GM18870 (cell line): ENCODE results near the gene CHIC2.

Source experiments
- ATAC-seq: cut with Tn5 transposase; IDR thresholded peaks from one replicate; pipeline ENCODE4 v1.9.1; 2021; ENCODE audit warnings: moderate library complexity; ENCODE audit not compliant: unreplicated experiment

The CHIC2 gene

DNA sequence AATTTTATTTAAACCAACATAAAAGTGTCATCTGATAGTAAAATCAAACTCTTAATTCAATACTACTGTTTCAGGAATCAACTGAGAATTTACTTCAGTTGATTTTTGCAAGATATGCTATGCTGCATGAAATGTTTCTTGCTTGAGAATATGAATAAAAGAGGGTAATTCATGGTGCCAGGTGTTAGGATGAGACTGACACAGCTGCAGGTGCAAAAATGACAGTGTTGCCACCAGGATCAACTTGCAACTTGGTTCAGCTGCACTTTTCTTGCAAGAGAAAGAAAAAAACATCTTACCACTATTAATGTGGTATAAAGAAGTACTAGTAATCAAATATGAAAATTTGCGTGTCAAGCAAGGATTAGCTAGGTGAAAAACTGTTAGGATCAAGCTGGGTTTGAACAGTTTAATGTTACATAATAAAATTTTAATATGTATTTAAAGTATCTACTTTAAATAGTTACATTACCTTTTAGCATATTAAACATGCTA is 49.7 kb downstream of the CHIC2 start:
- ATAC-seq, result no peak

DNA sequence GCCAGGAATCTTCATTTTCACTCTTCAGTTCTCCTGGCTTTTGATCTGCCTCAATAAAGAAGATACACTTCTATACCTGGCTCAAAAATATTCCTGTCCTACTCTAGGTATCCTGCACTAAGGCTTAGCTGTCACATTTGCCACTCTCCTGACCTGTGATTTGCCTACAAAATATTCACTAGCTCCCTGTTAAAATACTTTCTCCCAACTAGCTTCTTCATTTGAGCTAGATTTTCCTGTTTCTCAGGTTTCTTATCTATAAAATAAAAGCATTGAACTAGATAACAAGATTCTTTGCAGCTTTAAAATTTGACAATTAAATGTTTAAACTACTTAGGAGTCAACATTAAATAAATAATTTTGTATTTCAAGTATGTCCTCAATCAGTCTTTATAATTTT is 53.2 kb downstream of the CHIC2 start:
- no peak for ATAC-seq

DNA sequence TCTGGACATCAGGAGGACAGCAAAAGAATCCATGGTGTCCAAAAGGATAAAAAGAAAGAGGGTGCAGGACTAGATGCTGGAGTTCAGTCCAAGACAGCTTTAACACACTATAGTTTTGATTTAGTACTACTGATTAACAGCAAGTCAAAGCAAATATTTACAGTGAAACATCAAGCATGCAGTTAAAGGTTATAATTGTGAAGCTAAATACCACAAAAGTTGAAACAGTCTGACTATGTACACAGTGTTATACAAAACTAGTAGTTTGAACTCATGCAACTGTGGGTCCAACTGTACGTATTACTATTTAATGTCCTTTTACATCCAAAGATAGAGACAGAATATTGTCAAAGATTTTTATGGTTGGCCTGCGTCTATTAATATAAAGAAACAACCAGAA is 57.6 kb downstream of the CHIC2 start:
- no peak for ATAC-seq

GRCh38 chr4:54005475-54005874 is 58.9 kb downstream of the CHIC2 start:
- ATAC-seq, result no peak

DNA sequence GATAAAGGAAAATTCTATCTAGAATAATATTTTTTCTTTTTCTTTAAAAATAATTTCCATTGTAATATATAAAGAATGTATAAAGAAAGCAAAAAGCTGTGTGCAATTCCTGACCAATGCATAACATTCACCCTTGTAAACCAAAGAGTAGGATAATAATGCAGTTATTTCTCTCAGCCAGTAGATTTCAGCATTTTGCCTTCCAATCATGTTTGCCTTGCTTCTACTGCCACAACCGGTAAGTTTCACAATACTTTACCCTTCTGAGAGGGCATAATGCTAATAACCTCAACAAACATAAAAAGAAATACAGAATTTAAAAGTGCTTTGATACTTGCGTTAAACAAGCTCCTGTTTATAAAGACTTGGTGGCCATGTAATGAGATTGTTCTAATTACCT is 59.9 kb downstream of the CHIC2 start:
- no peak for ATAC-seq

GRCh38 chr4:54001668-54002365 is 62.6 kb downstream of the CHIC2 start:
- no peak for ATAC-seq

GRCh38 chr4:53997898-53998297 is 66.5 kb downstream of the CHIC2 start:
- ATAC-seq, result no peak

DNA sequence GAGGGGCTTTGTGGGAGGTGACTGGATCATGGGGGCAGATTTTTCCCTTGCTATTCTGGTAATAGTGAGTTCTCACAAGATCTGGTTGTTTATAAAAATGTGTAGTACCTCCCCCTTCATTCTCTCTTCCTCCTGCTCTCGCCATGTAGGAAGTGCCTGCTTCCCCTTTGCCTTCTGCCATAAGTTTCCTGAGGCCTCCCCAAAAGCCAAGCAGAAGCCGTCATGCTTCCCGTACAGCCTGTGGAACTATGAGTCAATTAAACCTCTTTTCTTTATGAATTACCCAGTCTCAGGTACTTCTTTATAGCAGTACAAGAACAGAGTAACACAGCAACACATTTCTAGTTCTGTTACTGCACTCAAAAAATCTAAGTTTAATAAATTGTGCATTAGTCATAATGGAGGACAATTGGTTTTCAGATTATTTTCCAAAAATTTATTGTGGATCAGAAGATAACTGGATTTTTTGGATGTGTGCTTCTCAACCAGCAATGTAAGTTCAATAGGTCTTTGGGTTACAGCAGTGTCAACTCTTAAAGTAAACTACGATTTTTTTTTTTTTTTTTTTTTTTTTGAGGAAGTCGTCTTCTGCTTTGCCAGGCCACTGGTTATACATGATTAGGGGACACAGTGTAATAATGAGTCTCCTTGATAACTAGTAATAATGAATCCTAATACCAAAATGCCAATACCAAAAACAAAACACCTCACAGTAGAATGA is 69.9 kb downstream of the CHIC2 start:
- ATAC-seq, result no peak

GRCh38 chr4:53992785-53993184 is 71.6 kb downstream of the CHIC2 start:
- ATAC-seq, result no peak

- ATAC-seq, result no peak
Observed at GRCh38 chr4:53991821-53992220, 72.6 kb downstream of the CHIC2 start.

GRCh38 chr4:53990641-53991040 is 73.8 kb downstream of the CHIC2 start:
- ATAC-seq, result no peak

- ATAC-seq, result no peak
Observed at GRCh38 chr4:53987761-53988171, 76.6 kb downstream of the CHIC2 start.

DNA sequence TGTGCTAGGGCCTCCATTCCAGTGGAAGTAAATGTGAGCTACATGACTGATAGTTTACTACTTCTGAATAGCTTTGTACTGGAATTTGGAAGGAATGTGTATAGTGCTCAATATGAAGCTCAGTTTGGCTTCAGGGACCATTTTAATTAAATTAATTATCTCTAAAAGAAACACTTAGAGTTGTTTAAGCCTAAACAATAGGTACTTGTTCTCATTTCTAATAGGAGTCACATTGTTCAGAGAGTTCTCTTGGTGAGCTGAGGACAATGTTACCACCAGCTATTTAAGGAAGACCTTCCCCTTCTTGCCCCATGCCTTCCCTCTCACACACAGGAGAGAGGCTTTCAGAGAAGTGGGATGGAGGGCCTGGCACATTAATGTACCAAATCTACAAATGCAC is 78.3 kb downstream of the CHIC2 start:
- ATAC-seq, result no peak

- no peak for ATAC-seq
Observed at GRCh38 chr4:53981567-53981966, 82.8 kb downstream of the CHIC2 start.

- no peak for ATAC-seq
Observed at GRCh38 chr4:53981066-53981465, 83.3 kb downstream of the CHIC2 start.

DNA sequence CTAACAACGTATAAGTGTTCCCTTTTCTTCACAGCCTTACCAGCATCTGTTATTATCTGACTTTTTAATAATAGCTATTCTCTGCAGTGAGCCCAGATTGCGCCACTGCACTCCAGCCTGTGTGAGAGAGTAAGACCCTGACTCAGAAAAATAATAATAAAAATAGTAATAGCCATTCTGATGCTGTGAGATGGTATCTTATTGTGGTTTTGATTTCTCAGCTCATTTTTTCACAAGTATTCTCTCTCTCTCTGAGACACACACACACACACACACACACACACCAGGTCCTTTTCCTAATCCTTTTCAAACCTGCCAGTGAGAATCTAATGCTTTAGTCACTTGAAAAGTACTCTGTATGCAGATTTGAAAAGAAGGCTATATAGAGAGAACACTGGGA is 89.8 kb downstream of the CHIC2 start:
- ATAC-seq, result no peak

GRCh38 chr4:53967986-53968385 is 96.4 kb downstream of the CHIC2 start:
- no peak for ATAC-seq

DNA sequence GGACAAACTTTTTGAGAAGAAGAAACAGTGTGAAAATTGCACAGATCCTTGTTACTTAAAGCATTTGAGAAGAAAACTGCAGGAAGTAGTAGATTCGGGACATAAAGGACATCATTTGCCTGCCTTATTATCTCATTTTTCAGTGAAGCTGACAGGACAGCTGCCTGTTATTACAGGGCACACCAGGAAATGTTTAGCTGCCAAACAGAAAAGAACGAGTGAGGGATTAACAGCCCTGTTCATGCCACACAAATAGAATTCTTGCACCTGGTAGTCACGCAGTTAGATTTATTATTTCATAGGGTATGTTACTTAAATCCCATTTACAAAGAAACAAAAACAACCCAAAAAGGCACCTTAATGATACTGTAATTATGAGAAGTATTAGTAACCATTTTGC is 100.6 kb downstream of the CHIC2 start:
- ATAC-seq, result no peak

GRCh38 chr4:53963336-53963735 is 101.1 kb downstream of the CHIC2 start:
- no peak for ATAC-seq

- ATAC-seq, result no peak
Observed at GRCh38 chr4:53962516-53963225, 101.7 kb downstream of the CHIC2 start.

DNA sequence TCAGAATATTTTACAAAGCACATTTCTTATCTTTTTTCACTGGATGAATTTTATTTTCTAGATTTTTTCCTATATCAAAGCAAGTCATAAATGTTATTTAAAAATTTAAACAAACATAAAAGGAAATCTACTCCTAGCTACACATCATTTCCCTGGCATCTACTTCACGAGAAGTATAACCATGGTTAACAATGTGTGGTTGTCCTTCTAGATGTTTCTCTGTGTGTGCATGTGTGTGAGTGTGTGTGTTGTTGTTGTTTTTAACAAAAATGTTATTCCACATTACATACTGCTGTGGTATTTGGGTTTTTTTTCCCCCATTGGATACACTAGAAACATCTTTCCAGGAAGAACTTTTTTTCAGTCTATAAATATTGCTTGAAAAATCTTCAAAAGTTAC is 103.1 kb downstream of the CHIC2 start:
- no peak for ATAC-seq

DNA sequence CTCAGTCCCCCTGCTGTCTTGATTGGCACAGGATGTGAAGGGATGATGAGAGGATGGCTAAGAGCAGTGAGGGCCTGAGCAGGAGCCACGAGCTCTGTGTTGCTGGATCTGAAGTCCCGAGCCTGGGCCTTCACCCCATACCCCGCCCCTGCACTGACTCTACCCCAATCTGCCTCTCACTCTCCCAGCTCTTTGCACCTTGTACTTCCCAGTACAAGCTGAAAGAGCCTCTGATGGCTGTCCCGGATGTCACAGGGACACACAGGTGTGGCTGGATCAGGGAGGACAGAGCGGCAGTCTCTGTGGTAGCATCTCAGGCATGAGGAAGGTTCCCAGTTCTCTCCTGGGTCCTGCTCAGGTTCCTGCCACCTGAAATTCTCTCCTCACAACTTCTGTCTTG is 103.6 kb downstream of the CHIC2 start:
- ATAC-seq, result no peak
